Ascending aorta (tissue), 2 donors: ENCODE data around the gene EPHX1. TPM values are rescaled to one million over a fixed set of nuclear protein-coding genes. Genes with fewer than 3 reads are reported as not detected.
A peak's percentile ranks its signal among the peaks of the same experiment; 100 is the strongest.

Source experiments
- DNase-seq, 2 donors: peaks; one replicate each; pipeline ENCODE4 v3.0.0-alpha.2; 2019; ENCODE audit warnings: low spot score in 2 of 2
- H3K27ac ChIP-seq, 2 donors: fragments of 200-600 bp; sonication (generic); one replicate each; pipeline ENCODE4 v1.5.1; 2016 to 2017; ENCODE audit warnings: mild to moderate bottlenecking in 1 of 2
- H3K27me3 ChIP-seq: fragments of 200-600 bp; sonication (generic); one replicate; pipeline ENCODE4 v1.5.1; 2017
- H3K36me3 ChIP-seq, 2 donors: fragments of 200-600 bp; sonication (generic); one replicate each; pipeline ENCODE4 v1.5.1; 2016
- H3K4me1 ChIP-seq, 2 donors: fragments of 200-600 bp; sonication (generic); one replicate each; pipeline ENCODE4 v1.5.1; 2016 to 2017; ENCODE audit warnings: mild to moderate bottlenecking in 1 of 2
- H3K4me3 ChIP-seq, 2 donors: fragments of 200-600 bp; sonication (generic); one replicate each; pipeline ENCODE4 v1.5.1; 2016 to 2017; ENCODE audit warnings: mild to moderate bottlenecking in 1 of 2
- H3K9me3 ChIP-seq, 2 donors: fragments of 200-600 bp; sonication (generic); one replicate each; pipeline ENCODE4 v1.5.1; 2016
- CTCF ChIP-seq, 3 experiments: fragments of 200-600 bp in 2 of 3; fragments of 450-650 bp in 1 of 3; sonication (generic) in 2 of 3; IDR thresholded peaks; one replicate each; pipeline ENCODE4 v1.5.1; 2016 to 2019; ENCODE audit warnings: antibody characterized with exemption in 3 of 3, mild to moderate bottlenecking in 1 of 3, moderate library complexity in 1 of 3
- intact Hi-C: fragments of 100-400 bp; cut with DNase I; formaldehyde crosslinking; loops from one replicate; pipeline ENCODE4 v1.15.1; 2023
- total RNA-seq: library from RNA; depleted of rRNA; stranded (reverse); fragments of >200 nt; gene quantifications from one replicate; pipeline ENCODE4 v1.1.0, GENCODE V29; 2016

Gene EPHX1
- total RNA-seq, 1 donor from 2014 or later: 127 TPM

GRCh38 chr1:225865514-225865913, 55.6 kb downstream of the EPHX1 start:
- H3K27ac ChIP-seq: peak overlapping the region in 1 of 2 donors; percentile 39
- H3K4me1 ChIP-seq: peaks cover 0 to 3% of the 10 kb centered on the region in 2 donors
- H3K9me3 ChIP-seq: no peaks in the 10 kb centered on the region
- DNase-seq: no peak
- H3K4me3 ChIP-seq: no peak overlapping the region
- intact Hi-C loops: loop anchor here (2.0 kb wide), 1 partner anchor 15 kb away; no protein-coding TSS in a partner anchor
- peaks cover 55 to 84% of the 10 kb centered on the region in 2 donors for H3K36me3 ChIP-seq
- no peaks in the 10 kb centered on the region for H3K27me3 ChIP-seq
- TF ChIP-seq CTCF (IDR thresholded peaks at IDR 0.05): no peak

- no peaks in the 10 kb centered on the region for H3K9me3 ChIP-seq
- DNase-seq: no peak
- peak overlapping the region; percentile 12 to 39 for H3K27ac ChIP-seq
- peaks cover 53 to 84% of the 10 kb centered on the region in 2 donors for H3K36me3 ChIP-seq
- no peaks in the 10 kb centered on the region for H3K27me3 ChIP-seq
- intact Hi-C loops: no loop called here
- H3K4me3 ChIP-seq: no peak overlapping the region
- TF ChIP-seq CTCF (IDR thresholded peaks at IDR 0.05): no peak
- H3K4me1 ChIP-seq: peaks cover 0 to 3% of the 10 kb centered on the region in 2 donors
Observed at GRCh38 chr1:225866061-225866837, 56.3 kb downstream of the EPHX1 start.

- peaks cover 0 to 3% of the 10 kb centered on the region in 2 donors for H3K4me1 ChIP-seq
- TF ChIP-seq CTCF (IDR thresholded peaks at IDR 0.05): no peak
- intact Hi-C loops: no loop called here
- no peaks in the 10 kb centered on the region for H3K9me3 ChIP-seq
- H3K4me3 ChIP-seq: no peak overlapping the region
- H3K27me3 ChIP-seq: no peaks in the 10 kb centered on the region
- no peak overlapping the region for H3K27ac ChIP-seq
- no peak for DNase-seq
- peaks cover 52 to 84% of the 10 kb centered on the region in 2 donors for H3K36me3 ChIP-seq
Observed at GRCh38 chr1:225866981-225867380, 57.1 kb downstream of the EPHX1 start.

GRCh38 chr1:225868631-225869330, 58.9 kb downstream of the EPHX1 start:
- no peak for TF ChIP-seq CTCF (IDR thresholded peaks at IDR 0.05)
- Histone ChIP-seq H3K4me1 (no peaks in the 10 kb centered on the region), H3K36me3 (peaks cover 52 to 82% of the 10 kb centered on the region in 2 donors), H3K9me3 (no peaks in the 10 kb centered on the region), H3K4me3 (no peak overlapping the region), H3K27ac (no peak overlapping the region), H3K27me3 (no peaks in the 10 kb centered on the region)
- intact Hi-C loops: no loop called here
- no peak for DNase-seq

GRCh38 chr1:225870911-225871310, 61.0 kb downstream of the EPHX1 start:
- DNase-seq: no peak
- no peak overlapping the region for H3K4me3 ChIP-seq
- no peaks in the 10 kb centered on the region for H3K9me3 ChIP-seq
- no peaks in the 10 kb centered on the region for H3K27me3 ChIP-seq
- H3K4me1 ChIP-seq: no peaks in the 10 kb centered on the region
- no peak for TF ChIP-seq CTCF (IDR thresholded peaks at IDR 0.05)
- peaks cover 55 to 89% of the 10 kb centered on the region in 2 donors for H3K36me3 ChIP-seq
- intact Hi-C loops: no loop called here
- H3K27ac ChIP-seq: no peak overlapping the region
